ENCODE measurements around the gene EGFR. TPM values are rescaled to one million over a fixed set of nuclear protein-coding genes. Genes with fewer than 3 reads are reported as not detected.
"Not testable (repeated sequence)": the region's sequence is repeated elsewhere in the genome, so short reads cannot be mapped to it uniquely, and the experiment has no call there.

EGFR gene
- total RNA-seq, 2 experiments from 2014 or later: not detected

DNA sequence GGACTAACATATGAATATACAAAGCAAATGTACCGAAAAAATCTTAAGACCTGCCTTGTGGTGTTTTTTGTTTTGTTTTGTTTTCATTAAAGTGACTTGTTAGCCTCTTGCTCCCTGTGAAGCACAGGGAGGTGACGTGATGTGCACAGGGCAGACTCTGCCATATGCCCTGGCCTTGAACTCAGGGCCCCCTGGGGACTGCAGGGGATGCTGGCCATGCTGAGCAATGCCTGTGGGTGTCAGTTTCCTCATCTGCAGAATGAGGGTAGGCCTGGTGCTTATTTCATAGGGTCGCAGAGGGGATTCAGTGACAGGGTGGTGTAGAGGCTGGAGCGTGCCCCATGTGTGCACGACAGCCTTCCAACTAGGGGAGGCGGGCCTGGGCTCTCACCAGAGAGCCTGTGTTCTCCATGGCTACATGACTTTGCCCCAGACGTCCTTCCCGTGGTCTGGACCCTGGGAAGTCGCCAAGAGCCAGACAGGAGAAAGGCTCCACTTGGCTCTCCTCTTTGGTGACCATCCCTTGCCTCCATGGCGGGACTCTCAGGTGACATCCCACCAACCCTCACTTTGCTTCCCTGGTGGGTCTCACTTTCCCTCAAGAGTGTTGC, 14.5 kb downstream of the EGFR start:
- no peaks in the 10 kb centered on the region for H3K9me3 Mint-ChIP-seq
- no peak overlapping the region for H3K4me3 Mint-ChIP-seq
- H3K27me3 Mint-ChIP-seq: peaks cover 6% of the 10 kb centered on the region
- no peaks in the 10 kb centered on the region for H3K36me3 Mint-ChIP-seq (ENCODE audit: low read depth)
- CTCF ChIA-PET: no interaction called here
- POLR2A ChIA-PET: no interaction called here
- DNase-seq: no peak
- no peak overlapping the region for H3K27ac Mint-ChIP-seq
- H3K4me1 Mint-ChIP-seq: no peaks in the 10 kb centered on the region

DNA sequence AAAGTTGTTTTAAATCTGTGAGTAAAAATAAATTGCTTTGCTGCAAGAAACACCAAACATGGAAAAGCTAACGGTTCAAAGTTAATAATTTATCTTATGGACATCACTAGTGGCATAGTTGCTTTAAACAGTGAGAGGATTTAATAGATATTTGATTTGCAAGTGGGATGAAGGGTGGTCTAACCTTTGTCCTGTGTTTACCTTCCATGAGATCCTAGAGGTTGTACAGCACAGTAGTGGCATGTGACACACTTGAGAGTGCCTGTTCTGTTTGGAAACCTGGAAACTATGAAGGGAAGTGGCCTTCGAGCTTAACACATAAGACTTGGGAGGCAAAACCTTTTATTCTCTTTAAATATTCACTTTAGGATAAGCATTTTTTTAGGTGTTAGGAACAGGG, 16.0 kb downstream of the EGFR start:
- Mint-ChIP-seq H3K4me1 (no peaks in the 10 kb centered on the region), H3K4me3 (no peak overlapping the region), H3K36me3 (ENCODE audit: low read depth) (no peaks in the 10 kb centered on the region), H3K27me3 (peaks cover 6% of the 10 kb centered on the region), H3K9me3 (no peaks in the 10 kb centered on the region), H3K27ac (no peak overlapping the region)
- DNase-seq: no peak
- ChIA-PET POLR2A (no interaction called here), CTCF (no interaction called here)

DNA sequence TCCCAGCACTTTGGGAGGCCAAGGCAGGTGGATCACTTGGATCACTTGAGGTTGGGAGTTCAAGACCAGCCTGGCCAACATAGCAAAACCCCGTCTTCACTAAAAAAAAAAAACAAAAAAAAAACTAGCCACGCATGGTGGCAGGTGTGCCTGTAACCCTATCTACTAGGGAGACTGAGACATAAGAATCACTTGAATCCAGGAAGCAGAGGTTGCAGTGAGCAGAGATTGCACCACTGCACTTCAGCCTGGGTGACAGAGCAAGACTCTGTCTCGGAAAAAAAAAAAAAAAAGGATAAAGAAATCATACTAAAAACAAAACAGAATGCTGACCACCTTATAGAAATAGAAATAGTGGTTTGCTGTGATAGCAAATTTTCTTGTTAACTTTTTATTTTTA, 16.6 kb downstream of the EGFR start:
- CTCF ChIA-PET: not testable (repeated sequence)

DNA sequence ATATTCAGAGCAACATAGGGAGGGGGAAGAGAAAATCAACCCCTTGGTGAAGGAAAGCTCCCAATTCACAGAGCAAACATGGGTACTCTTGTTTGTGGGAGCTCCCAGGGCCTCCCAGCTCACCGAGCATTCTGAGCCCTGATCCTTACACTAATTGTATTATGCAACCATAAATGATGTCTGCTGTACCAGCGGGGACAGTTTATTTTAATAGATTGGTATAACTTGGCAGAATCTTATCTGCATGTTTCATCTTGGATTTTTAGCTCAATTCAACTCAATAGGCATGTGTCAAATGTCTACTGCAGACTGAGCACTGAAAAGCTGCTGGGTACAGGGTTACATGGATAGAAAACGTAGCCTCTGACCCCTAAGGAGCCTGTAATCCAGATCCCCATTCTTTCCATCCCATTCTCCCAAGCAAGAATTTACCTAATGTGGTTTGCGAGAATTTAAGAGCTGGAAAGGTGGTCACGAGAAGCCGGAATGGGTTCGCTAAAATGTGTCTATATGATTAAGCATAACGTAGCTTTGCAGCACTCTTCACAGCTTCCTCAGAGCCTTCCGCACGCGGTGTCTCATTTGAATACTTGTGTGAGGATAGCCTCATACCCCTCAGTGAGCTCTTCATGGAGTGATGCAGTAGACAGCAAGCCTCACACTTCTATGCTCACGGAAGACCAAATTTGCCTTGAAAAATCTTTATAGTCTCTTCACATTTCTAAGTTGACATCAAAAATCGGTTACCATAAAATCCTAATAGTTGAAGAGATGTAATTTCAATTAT, 18.3 kb downstream of the EGFR start:
- H3K9me3 Mint-ChIP-seq: no peaks in the 10 kb centered on the region

More for the DNA sequence above, 16.6 kb downstream of the EGFR start:
- H3K27ac Mint-ChIP-seq; H3K27me3 Mint-ChIP-seq; POLR2A ChIA-PET; H3K36me3 Mint-ChIP-seq (ENCODE audit: low read depth); H3K4me3 Mint-ChIP-seq; DNase-seq; H3K4me1 Mint-ChIP-seq; H3K9me3 Mint-ChIP-seq: not testable (repeated sequence)

GRCh38 chr7:55043691-55044370, 25.0 kb downstream of the EGFR start:
- no peaks in the 10 kb centered on the region for H3K4me1 Mint-ChIP-seq
- ChIA-PET POLR2A (no interaction called here), CTCF (no interaction called here)
- DNase-seq: no peak
- H3K27me3 Mint-ChIP-seq: peaks cover 2% of the 10 kb centered on the region
- H3K27ac Mint-ChIP-seq: no peak overlapping the region
- no peaks in the 10 kb centered on the region for H3K9me3 Mint-ChIP-seq
- H3K4me3 Mint-ChIP-seq: no peak overlapping the region
- no peaks in the 10 kb centered on the region for H3K36me3 Mint-ChIP-seq (ENCODE audit: low read depth)

More for the DNA sequence above, 18.3 kb downstream of the EGFR start:
- Mint-ChIP-seq H3K4me3 (no peak overlapping the region), H3K27ac (no peak overlapping the region), H3K36me3 (ENCODE audit: low read depth) (no peaks in the 10 kb centered on the region), H3K27me3 (peaks cover 6% of the 10 kb centered on the region), H3K4me1 (no peaks in the 10 kb centered on the region)
- POLR2A ChIA-PET: no interaction called here
- no peak for DNase-seq
- CTCF ChIA-PET: no interaction called here

- no peak overlapping the region for H3K27ac Mint-ChIP-seq
- H3K4me3 Mint-ChIP-seq: no peak overlapping the region
- peaks cover 2% of the 10 kb centered on the region for H3K27me3 Mint-ChIP-seq
- POLR2A ChIA-PET: no interaction called here
- CTCF ChIA-PET: no interaction called here
- no peaks in the 10 kb centered on the region for H3K4me1 Mint-ChIP-seq
- H3K9me3 Mint-ChIP-seq: no peaks in the 10 kb centered on the region
- DNase-seq: no peak
- no peaks in the 10 kb centered on the region for H3K36me3 Mint-ChIP-seq (ENCODE audit: low read depth)
Measured at GRCh38 chr7:55044371-55044717, 25.5 kb downstream of the EGFR start.

- Mint-ChIP-seq H3K4me1 (no peaks in the 10 kb centered on the region), H3K27ac (no peak overlapping the region), H3K27me3 (peaks cover 2% of the 10 kb centered on the region), H3K4me3 (no peak overlapping the region), H3K9me3 (no peaks in the 10 kb centered on the region), H3K36me3 (ENCODE audit: low read depth) (no peaks in the 10 kb centered on the region)
- ChIA-PET POLR2A (no interaction called here), CTCF (no interaction called here)
- DNase-seq: no peak
Measured at GRCh38 chr7:55044791-55045190, 26.0 kb downstream of the EGFR start.

- Mint-ChIP-seq H3K36me3 (ENCODE audit: low read depth) (no peaks in the 10 kb centered on the region), H3K4me1 (no peaks in the 10 kb centered on the region), H3K27ac (no peak overlapping the region), H3K4me3 (no peak overlapping the region), H3K9me3 (no peaks in the 10 kb centered on the region), H3K27me3 (no peaks in the 10 kb centered on the region)
- ChIA-PET CTCF (no interaction called here), POLR2A (no interaction called here)
- no peak for DNase-seq
Measured at GRCh38 chr7:55046582-55047342, 27.9 kb downstream of the EGFR start.

- POLR2A ChIA-PET: no interaction called here
- H3K27ac Mint-ChIP-seq: no peak overlapping the region
- no peaks in the 10 kb centered on the region for H3K9me3 Mint-ChIP-seq
- CTCF ChIA-PET: no interaction called here
- H3K27me3 Mint-ChIP-seq: peaks cover 1% of the 10 kb centered on the region
- H3K4me1 Mint-ChIP-seq: no peaks in the 10 kb centered on the region
- no peak overlapping the region for H3K4me3 Mint-ChIP-seq
- DNase-seq: no peak
- H3K36me3 Mint-ChIP-seq (ENCODE audit: low read depth): no peaks in the 10 kb centered on the region
Measured at GRCh38 chr7:55048221-55048859, 29.5 kb downstream of the EGFR start.

GRCh38 chr7:55050281-55050680, 31.5 kb downstream of the EGFR start:
- Mint-ChIP-seq H3K4me3 (no peak overlapping the region), H3K4me1 (no peaks in the 10 kb centered on the region), H3K36me3 (ENCODE audit: low read depth) (no peaks in the 10 kb centered on the region), H3K27me3 (peaks cover 3% of the 10 kb centered on the region), H3K9me3 (no peaks in the 10 kb centered on the region), H3K27ac (no peak overlapping the region)
- no peak for DNase-seq
- POLR2A ChIA-PET: no interaction called here
- CTCF ChIA-PET: no interaction called here

DNA sequence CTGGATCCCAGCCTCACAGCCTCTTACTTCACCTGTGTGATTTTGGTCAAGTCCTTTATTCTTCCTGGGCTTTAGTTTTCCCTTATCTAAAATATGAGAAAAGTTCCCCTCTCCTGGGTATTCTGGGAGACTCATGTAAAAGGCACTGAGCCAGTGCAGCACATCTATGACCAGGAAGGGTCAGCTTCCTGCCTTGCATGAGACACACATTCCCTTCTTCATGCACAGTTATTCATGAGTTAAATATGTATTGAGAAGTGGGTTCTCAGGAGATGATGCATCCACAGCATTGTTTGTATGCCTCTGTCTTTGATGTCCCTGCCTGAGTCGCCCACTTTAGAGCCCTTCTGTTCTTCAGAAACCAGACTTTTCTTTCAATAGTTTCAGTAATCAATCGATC, 33.3 kb downstream of the EGFR start:
- Mint-ChIP-seq H3K4me3 (no peak overlapping the region), H3K36me3 (ENCODE audit: low read depth) (no peaks in the 10 kb centered on the region), H3K27ac (no peak overlapping the region), H3K9me3 (no peaks in the 10 kb centered on the region), H3K27me3 (peaks cover 3% of the 10 kb centered on the region), H3K4me1 (no peaks in the 10 kb centered on the region)
- ChIA-PET CTCF (no interaction called here), POLR2A (no interaction called here)
- DNase-seq: no peak

DNA sequence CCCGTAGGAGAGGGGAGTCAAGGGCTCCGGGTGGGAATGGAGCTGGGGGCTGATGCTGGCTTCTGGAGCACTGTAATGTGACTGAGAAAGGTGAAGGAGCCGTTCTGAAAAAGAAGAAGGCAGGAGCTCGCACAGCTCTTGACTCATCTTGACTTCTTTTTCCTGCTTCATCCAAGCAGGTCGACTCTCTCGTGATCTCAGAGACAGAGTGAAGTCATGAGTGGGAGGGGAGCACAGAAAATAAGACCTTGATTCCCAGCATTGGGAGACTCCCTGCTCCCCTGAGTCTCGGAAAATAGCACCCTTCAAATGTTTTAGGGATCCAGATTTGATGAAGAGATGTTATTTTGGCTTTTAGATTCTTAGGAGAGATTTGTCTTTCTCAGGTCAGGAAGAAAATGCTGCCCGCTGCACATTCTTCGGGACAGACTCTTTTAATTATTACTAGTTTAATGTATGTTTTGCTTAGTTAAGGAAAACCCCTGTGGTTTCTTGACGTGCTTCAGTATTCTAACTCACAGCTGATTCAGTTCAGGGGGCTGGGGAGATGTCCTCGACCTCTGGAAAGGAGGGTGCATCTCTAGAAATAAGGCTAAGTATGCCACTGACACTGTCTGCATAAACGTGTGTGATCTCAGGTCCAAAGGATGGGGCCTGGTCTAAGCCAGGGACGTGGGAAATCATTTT, 34.1 kb downstream of the EGFR start:
- CTCF ChIA-PET: no interaction called here
- no peak overlapping the region for H3K27ac Mint-ChIP-seq
- no peaks in the 10 kb centered on the region for H3K4me1 Mint-ChIP-seq
- no peak for DNase-seq
- H3K4me3 Mint-ChIP-seq: no peak overlapping the region
- POLR2A ChIA-PET: no interaction called here
- H3K9me3 Mint-ChIP-seq: no peaks in the 10 kb centered on the region
- no peaks in the 10 kb centered on the region for H3K36me3 Mint-ChIP-seq (ENCODE audit: low read depth)
- H3K27me3 Mint-ChIP-seq: peaks cover 3% of the 10 kb centered on the region

All from activated CD4-positive, alpha-beta memory T cell treated with anti-CD3 and anti-CD28 coated beads, Interleukin-2, amount 10 ng/mL, durations not matched to agents 7 days and 5 days (primary cell).